ENCODE results near the gene CANX. TPM values are rescaled to one million over a fixed set of nuclear protein-coding genes. Genes with fewer than 3 reads are reported as not detected.

CANX gene
- total RNA-seq, 4 donors from 2014 or later = 155 to 550 (median 392) TPM

- intact Hi-C loops (cut with DNase I; ENCODE audit: low total_unique reads) = no loop called here
- Histone ChIP-seq H3K36me3 (no peaks in the 10 kb centered on the region), H3K4me1 (peaks cover 0 to 4% of the 10 kb centered on the region in 2 donors), H3K9me3 (no peaks in the 10 kb centered on the region), H3K4me3 (no peak overlapping the region), H3K27ac (no peak overlapping the region), H3K27me3 (no peaks in the 10 kb centered on the region)
- TF ChIP-seq CTCF (IDR thresholded peaks at IDR 0.05) (no peak), POLR2A (IDR thresholded peaks at IDR 0.05) (no peak)
- DNase-seq = no peak
These were observed 71.0 kb downstream of the CANX start for GRCh38 chr5:179769796-179770195.

GRCh38 chr5:179771311-179771895 lies 72.6 kb downstream of the CANX start:
- no peak for TF ChIP-seq POLR2A (IDR thresholded peaks at IDR 0.05)
- no peaks in the 10 kb centered on the region for H3K9me3 ChIP-seq
- no peak overlapping the region for H3K4me3 ChIP-seq
- DNase-seq = no peak
- intact Hi-C loops (cut with DNase I; ENCODE audit: low total_unique reads) = no loop called here
- H3K27ac ChIP-seq = no peak overlapping the region
- H3K36me3 ChIP-seq = no peaks in the 10 kb centered on the region
- no peaks in the 10 kb centered on the region for H3K27me3 ChIP-seq
- H3K4me1 ChIP-seq = no peaks in the 10 kb centered on the region

GRCh38 chr5:179772351-179772750 lies 73.6 kb downstream of the CANX start:
- intact Hi-C loops (cut with DNase I; ENCODE audit: low total_unique reads) = no loop called here
- H3K27me3 ChIP-seq = no peaks in the 10 kb centered on the region
- no peak overlapping the region for H3K27ac ChIP-seq
- no peaks in the 10 kb centered on the region for H3K9me3 ChIP-seq
- H3K4me3 ChIP-seq = no peak overlapping the region
- no peaks in the 10 kb centered on the region for H3K4me1 ChIP-seq
- H3K36me3 ChIP-seq = no peaks in the 10 kb centered on the region
- TF ChIP-seq POLR2A (IDR thresholded peaks at IDR 0.05) = no peak
- no peak for TF ChIP-seq CTCF (IDR thresholded peaks at IDR 0.05)
- no peak for DNase-seq

- Histone ChIP-seq H3K4me3 (no peak overlapping the region), H3K36me3 (no peaks in the 10 kb centered on the region), H3K27ac (no peak overlapping the region), H3K4me1 (no peaks in the 10 kb centered on the region), H3K27me3 (no peaks in the 10 kb centered on the region), H3K9me3 (no peaks in the 10 kb centered on the region)
- DNase-seq = no peak
- TF ChIP-seq CTCF (IDR thresholded peaks at IDR 0.05) (no peak), POLR2A (IDR thresholded peaks at IDR 0.05) (no peak)
- intact Hi-C loops (cut with DNase I; ENCODE audit: low total_unique reads) = no loop called here
These were observed 74.9 kb downstream of the CANX start for GRCh38 chr5:179773686-179774040.

GRCh38 chr5:179774442-179774841 lies 75.7 kb downstream of the CANX start:
- no peak for TF ChIP-seq POLR2A (IDR thresholded peaks at IDR 0.05)
- TF ChIP-seq CTCF (IDR thresholded peaks at IDR 0.05) = no peak

GRCh38 chr5:179776411-179776938 lies 77.7 kb downstream of the CANX start:
- H3K9me3 ChIP-seq = no peaks in the 10 kb centered on the region
- no peak for TF ChIP-seq POLR2A (IDR thresholded peaks at IDR 0.05)
- no peak for TF ChIP-seq CTCF (IDR thresholded peaks at IDR 0.05)
- H3K27ac ChIP-seq = no peak overlapping the region
- intact Hi-C loops (cut with DNase I; ENCODE audit: low total_unique reads) = no loop called here
- DNase-seq = no peak
- no peaks in the 10 kb centered on the region for H3K27me3 ChIP-seq
- H3K4me1 ChIP-seq = no peaks in the 10 kb centered on the region
- H3K4me3 ChIP-seq = no peak overlapping the region
- no peaks in the 10 kb centered on the region for H3K36me3 ChIP-seq

More at GRCh38 chr5:179774442-179774841, 75.7 kb downstream of the CANX start:
- no peaks in the 10 kb centered on the region for H3K4me1 ChIP-seq
- H3K27me3 ChIP-seq = no peaks in the 10 kb centered on the region
- no peak for DNase-seq
- intact Hi-C loops (cut with DNase I; ENCODE audit: low total_unique reads) = no loop called here
- no peak overlapping the region for H3K27ac ChIP-seq
- H3K4me3 ChIP-seq = no peak overlapping the region
- H3K9me3 ChIP-seq = no peaks in the 10 kb centered on the region
- no peaks in the 10 kb centered on the region for H3K36me3 ChIP-seq

All from uterus (tissue), 4 donors.